Activated effector memory CD4-positive, alpha-beta T cell treated with anti-CD3 and anti-CD28 coated beads, Interleukin-2, amount 50 U/mL, for 16 hours (primary cell): ENCODE results near the gene DSCAML1.

Experiments
- DNase-seq: peaks from one replicate; pipeline ENCODE4 v3.0.0-alpha.2; 2020

Gene DSCAML1

DNA sequence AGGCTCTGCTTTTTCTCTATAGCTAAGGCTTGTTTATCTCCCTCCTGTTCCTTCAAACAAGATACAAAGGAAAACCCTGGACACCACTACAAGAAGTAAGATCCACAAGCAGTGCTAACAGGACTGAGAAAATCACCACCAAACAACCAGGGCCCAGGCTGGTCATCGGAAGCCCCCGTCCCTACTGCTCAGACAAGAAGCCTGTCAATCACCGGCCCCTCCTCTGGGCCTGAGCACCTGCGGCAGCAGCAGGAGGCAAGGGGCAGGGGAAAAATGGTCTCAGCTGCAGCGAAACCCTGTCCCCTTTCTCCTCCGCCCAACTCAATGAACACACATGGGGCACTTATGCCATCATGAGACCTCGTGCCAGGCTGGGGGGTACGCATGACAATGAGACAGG, 314.1 kb downstream of the DSCAML1 start:
- DNase-seq: no peak

DNA sequence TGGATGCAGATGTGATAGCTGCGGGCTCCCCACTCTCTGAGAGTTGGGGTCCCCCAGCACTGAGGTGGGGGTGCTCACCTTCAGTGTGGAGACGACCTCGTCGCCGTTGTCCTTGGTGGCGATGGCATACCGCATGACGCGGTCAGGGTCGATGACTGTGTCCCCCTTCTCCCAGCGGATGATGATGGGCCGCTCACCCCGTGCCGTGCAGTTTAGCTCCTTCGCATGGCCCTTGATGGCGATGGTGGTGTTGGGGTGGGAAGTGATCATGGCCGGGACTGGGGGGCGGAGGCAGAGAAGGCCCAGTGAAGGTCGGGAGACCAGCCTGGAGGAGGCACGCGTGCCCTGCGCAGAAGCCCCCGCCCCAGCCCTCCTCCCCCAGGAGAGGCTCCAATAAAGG, 315.1 kb downstream of the DSCAML1 start:
- DNase-seq: no peak

DNA sequence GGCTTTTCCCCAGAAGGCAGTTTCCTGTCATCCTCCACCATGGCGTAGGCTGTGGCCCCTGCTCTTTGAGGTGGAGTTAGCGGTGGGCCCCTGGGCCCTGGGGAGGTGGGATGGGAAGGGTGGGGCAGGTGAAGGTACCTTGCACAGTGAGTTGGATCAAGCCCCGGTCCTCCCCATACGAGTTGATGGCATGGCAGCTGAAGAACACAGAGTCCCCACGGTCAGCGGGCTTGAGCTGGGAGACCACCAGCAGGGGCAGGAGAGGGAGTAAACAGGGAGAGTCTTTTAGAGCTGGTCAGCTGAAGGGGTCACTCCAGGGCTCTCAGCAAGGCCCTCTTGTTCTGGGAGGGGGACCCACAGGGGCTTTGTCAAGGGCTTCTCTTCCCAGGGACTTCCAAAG, 316.0 kb downstream of the DSCAML1 start:
- no peak for DNase-seq

DNA sequence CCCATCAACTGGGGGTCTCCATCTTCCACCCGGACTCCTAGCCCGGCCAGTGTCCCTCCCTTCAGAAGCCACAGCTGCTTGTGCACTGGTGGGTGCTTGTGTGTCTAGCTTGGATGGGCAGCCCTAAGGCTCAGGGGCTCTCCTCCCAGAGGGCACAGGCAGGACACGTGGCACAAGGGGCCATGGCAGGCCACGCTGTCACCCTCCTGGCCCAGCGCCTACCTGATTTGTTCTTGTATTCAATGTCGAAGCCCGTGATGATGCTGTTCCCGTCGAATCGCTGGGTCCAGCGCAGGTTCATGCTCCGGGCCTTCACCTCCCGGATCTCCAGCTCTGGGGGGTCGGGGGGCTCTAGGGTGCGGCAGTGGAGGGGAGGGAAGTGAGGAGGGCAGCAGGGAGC, 316.8 kb downstream of the DSCAML1 start:
- no peak for DNase-seq

DNA sequence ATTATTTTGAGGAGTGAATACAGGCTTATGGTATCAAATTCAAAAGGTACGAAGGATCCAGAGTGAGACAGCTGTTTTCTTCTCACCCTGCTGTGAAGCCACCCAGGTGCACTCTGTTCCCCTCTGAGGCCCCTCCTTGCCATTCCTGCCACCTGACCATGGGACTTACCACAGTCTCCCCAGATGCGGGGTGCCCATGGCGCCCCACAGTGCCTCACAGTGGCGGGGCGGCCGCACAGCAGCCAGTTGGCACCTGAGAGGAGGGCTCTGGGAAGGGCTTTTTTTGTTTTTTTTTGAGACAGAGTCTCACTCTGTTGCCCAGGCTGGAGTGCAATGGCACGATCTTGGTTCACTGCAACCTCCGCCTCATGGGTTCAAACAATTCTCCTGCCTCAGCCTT, 317.6 kb downstream of the DSCAML1 start:
- DNase-seq: no peak

DNA sequence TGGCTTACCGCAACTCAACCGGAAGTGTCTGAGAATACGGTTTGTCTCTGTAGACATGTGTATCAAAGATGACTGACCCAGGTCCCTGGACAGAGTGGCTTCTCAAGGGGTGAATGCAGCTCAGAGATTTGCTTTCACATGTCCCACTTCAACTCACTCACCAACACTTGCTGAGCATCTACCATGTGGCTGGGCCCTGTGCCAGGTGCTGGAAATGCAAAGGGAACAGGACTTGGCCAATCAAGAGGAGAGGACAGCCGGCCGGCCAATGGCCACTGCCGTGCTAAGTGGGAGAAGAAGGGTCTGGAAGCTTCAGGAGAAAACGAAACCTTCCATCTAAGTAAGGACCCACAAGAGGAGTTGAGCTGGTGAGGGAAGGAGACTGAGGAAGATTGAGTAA, 318.1 kb downstream of the DSCAML1 start:
- DNase-seq: no peak

DNA sequence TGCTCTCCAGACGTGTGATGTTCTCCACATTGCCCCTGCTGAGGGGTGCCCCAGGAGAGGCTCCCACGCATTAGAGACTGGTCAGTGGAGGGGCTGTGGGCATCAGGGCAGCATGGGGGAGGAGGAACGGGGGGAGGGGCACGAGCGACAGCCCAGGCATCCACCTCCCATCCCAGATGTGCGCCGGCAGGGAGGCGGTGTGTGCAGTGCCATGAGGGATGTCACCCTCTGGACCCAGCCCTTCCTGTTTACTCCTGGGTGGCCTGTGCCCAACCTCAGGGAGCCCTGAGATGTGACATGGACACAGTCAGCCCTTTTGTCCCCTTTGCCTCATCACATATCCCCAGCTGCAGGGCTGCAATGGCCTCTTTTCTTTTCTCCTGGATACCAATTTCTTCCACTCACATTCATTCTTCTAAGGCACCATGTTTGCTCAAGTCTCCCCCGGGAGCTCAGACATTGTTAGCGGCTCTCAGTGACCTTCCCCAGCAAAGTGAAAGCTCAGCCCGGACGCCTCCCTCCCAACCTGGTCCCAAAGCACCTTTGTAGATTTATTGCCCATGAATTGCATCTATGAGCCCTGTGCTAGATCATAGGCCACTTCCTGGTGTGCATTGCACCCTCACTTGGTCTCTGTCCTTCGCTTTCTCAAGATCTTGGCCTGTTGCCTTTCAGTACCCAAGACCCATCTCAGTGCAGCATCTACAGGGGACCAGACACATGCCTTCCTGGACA, 318.7 kb downstream of the DSCAML1 start:
- DNase-seq: no peak

DNA sequence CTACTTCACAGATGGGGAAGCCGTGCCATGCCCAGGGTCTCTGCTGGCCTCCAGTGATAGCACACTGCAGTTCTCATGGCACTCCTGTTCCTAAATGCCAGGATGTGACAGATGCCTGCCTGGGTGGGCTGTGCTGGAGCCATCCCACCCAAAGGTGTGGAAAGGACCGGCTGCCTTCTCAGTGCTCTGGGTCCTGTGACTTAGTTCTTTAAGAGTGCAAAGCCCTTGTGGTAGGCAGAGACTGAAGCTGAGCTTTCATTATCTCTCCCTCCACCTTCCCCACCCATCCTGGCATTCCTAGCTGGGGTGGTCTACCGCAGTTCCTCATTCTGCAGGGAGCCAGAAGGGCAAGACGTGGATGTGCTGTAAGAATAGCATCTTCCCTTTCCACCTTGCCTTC, 319.3 kb downstream of the DSCAML1 start:
- DNase-seq: no peak

DNA sequence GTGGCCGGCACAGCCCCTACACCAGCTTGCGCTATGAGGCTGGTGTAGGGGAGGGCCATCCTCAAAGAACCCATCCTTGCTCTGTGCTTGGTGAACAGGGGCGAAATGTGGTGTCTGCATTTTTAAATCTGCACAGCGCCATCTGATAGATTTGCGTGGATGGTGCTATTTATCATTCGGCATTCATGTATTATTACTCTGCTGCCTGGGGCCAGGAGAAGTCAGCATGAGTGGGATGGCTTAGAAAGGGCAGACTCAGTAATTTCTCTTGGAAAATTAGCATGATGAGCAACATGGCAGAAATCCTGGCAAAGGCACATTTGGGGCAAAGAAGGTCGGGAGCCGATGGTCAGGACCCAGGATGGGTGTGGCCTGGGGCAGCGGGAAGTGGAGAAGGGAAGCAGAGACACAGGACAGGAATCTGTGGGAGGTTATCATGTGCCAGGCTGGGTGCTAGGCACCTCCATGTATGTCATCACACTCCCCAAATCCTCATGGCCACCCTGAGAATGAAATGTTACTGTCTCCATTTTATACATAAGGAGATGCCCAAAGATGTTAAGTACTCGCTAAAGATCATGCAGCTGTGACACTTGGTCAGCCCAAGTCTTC, 320.4 kb downstream of the DSCAML1 start:
- DNase-seq: no peak

DNA sequence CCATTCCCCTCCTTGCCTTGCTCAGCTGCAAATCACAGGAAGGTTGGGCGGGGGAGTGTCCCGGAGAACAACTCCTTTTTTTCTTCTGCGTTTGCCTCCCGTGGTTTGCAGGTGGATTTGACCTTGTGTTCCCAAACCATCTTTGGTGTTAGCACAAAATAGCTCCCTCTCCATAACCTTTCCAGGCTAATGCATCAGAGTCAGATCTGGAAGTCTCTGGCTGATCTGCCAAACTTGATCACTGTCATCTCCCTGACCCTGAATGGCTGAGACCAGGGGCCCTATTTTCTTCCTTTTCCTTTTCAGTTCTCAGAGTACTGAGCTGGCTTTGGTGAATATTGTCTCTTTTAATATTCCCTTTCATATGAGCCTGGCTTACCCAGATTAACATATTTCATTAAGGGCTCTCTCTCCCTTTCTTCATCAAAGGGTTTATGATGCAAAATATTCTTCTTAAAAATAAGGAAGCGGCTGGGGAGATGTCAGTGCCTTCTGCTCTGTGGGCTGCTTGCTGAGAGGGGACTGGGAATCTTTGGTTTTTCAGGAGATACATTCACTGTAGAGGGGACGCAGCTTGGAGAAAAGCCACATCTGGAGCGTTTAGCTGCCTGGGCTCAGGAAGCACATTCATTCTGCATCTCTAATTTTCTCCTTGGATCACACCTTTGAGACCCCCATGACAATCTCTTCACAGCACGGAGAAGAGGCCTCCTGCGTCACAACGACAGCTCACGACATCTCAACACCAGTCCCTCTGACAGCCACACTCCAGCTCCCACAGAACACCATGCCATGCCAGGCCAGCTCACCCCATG, 321.1 kb downstream of the DSCAML1 start:
- no peak for DNase-seq

DNA sequence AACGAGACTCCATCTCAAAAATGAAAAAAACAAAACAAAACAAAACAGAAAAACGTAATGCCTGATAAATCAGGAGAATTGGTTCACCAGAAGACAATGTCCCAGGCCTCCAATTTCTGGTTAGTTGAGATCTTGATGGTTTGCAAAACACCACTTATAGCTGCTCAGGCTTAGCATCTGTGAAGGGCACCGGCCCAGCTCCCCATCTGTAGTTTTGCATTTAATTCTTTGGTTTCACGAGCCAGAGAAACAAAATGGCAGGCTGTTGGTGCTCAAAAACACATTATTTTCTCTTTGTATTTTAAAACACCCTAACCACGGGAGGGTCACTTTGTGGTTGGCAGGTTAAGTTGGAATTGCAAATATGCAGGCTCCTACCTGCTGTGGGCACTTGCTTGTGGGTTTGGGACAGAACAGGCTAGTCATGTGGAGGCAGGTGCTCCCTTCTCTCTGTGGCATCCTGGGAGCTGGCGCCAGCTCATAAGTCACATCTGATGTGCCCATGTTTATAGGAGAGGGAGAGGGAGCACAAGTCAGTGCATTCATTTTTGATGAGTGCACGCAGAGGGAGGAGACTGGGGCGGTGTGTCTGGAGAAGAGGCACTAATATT, 323.4 kb downstream of the DSCAML1 start:
- no peak for DNase-seq

DNA sequence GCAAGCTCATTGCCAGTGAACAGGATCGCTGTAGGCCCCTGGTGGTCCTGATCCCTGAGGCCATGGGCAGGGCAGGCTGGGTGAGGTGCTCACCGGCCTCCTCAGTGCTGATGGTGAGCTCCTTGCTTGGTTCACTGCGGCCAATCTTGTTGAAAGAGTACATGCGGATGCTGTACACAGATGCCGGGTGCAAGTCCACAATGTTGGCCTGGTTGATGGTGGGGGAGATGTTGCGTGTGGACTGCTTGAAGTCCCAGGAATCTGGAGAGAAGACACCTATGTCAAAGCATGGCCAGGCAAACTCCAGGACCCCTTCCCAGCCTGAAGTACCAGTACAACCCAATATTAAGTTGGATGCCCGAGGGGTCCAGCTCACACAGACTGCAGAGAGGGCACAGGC, 325.2 kb downstream of the DSCAML1 start:
- DNase-seq: no peak

DNA sequence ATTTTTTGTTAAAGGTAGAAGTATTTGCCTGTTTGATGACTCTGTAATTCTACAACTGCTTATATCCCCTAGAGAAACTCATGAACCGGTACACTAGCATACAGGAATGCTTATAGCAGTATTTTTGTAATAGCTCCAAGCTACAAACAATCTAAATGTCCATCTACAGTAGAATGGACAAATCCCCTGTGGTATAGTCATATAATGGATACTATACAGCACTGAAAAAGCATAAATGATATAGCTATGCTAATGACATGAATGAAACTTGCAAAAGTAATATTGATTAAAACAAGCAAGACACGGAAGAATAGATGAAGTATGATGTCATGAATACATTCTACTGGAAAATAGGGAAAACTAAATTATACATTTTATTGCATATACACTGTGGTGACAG, 326.4 kb downstream of the DSCAML1 start:
- DNase-seq: no peak

DNA sequence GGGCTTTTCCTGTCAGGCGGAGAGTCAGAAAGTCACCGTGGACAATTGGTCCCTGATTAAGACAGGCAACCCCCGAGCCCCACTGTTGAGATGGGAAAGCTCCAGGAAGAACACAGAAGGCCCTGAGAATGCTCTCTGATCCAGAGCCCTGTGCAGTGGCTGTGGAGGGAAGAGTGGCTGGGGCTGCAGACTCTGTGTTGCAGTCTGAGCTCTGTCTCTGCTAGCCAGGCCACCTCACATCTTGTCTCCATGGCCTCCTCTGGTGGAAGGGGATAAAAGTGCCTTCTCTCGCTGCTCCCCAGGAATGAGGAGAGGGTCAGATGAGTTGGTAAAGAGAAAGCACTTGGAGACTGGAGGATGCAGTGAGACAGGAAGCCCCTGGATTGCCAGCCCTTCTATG, 328.1 kb downstream of the DSCAML1 start:
- DNase-seq: no peak

DNA sequence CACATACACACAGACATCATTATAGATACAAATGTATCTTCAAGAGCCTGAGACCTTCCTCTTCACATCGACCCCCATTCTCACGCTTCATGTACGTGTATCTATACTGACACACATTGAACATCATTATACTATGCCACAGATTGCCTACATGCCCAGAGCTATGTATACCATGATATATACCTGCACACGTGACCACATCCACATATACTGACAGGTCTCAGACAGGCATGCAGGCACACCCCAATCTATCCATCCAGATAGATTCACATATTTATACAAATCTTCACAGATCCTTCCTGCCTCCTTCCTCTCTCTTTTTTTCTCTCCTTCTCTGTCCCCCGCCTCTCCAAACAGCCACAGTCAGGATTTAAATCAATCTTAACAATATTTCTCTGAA, 329.2 kb downstream of the DSCAML1 start:
- no peak for DNase-seq

DNA sequence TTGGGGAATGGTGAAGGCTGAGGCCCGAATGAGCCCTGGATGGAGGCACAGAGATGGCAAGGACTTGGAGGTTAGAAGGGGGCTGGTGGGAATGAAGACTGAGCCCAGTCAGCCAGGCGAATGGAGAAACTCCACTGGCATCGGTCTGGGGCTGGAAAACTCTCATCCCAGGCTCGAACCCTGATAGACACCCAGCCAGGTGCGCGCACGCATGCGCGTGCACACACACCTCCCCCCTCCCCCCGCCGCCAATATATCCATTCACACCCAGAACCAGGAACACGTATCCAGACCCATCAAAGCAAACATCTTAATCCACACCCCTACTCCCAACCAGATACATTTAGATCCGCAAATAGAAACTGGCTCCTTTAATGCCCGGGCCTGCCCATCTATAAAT, 330.1 kb downstream of the DSCAML1 start:
- no peak for DNase-seq

DNA sequence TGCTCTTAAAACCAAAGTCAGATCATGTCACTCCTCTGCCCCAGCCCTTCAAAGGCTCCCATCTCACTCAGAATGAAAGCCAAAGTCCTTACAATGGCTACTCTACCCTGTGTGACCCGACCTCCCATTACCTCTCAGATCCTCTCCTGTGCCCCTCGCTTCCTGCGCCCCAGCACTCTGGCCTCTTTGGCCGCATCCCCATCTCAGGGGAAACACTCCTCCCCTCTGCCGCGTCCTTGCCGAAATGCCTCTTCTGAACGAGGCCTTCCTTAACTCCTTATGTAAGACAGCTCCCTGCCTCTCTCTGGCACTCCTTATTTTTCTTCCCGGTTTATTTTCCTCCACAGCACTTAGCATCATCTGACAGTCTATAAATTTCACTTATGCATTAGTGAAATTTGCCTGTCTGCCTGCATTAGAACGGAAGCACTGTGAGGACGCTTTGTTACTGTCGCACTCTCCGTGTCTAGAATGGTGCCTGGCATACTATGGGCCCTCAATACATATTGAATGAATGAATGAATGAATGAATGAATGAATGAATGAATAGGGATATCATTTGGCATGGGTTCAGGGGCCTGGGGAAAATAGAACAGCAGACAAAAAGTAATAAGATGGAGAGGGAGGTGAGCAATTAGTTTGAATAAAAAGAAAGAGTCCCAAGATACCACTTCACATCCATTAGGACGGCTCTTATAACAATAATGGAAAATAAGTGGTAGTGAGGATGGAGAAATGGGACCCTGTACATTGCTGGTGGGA, 331.6 kb downstream of the DSCAML1 start:
- no peak for DNase-seq

DNA sequence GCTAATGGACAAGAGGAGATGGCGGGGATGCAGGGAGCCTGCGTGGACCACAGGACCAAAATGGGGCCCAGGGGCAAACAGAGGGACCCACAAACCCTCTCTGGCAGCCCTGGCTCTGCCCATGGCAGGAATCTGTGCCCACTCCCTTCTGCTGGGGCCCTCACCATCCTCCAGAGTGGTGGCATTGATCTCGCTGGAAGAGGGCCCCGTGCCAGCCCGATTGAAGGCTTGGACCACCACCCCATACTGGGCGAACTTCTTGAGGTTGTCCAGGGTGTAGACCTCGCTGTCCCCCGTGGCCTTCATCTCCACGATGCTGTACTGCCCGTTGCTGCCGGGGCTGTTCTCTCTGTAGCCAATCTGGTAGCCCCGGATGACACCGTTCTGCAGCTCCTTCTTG, 332.2 kb downstream of the DSCAML1 start:
- DNase-seq: no peak

DNA sequence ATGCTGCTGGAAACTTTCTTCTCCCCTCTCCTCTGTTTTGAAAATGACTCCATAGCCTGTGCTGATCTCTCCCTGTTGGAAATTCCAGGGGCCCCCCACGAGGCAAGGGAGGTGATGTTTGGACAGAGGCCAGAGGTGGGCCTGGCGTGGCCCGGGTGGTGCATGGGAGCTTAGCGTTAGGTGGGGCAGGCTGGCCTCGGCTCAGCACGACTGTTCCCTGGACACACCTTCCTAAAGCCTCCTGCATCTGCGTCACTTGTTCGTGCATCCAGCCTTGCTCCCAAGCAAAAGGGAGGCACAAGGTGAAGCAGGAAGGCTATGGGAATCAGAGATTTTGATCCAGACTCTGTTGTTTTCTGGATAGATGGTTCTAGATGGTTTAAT, 334.2 kb downstream of the DSCAML1 start:
- DNase-seq: no peak

DNA sequence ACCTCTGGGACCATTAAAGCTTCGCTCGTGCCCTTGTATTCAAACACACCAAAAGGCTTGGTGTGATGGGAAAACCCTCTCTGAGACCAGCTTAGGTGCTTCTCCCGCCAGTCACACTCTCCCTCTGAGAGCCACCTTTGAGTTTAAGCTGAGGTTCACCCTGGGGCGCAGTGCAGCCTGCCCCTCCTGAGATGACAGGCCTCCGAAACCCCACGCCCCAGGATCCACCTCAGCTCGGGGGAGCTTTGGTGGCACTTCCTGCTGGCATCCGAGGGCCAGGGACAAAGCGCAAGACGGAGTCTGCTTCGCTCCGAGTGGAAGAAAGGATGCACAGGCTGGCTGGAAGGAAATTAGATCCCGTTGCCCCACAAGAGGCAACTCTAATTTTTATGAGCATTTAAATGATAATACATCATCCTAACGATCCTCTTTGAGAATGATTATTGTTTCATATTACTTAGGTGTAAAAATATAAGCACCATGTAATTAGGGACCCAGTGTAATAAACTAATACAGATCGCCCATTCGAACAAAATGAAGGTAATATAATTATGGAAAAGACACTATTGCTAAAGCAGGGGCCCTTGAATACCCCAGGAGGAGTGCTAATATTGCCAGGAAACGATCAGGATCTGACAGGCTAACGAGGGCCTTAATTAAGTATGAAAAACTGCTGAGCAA, 334.7 kb downstream of the DSCAML1 start:
- no peak for DNase-seq

DNA sequence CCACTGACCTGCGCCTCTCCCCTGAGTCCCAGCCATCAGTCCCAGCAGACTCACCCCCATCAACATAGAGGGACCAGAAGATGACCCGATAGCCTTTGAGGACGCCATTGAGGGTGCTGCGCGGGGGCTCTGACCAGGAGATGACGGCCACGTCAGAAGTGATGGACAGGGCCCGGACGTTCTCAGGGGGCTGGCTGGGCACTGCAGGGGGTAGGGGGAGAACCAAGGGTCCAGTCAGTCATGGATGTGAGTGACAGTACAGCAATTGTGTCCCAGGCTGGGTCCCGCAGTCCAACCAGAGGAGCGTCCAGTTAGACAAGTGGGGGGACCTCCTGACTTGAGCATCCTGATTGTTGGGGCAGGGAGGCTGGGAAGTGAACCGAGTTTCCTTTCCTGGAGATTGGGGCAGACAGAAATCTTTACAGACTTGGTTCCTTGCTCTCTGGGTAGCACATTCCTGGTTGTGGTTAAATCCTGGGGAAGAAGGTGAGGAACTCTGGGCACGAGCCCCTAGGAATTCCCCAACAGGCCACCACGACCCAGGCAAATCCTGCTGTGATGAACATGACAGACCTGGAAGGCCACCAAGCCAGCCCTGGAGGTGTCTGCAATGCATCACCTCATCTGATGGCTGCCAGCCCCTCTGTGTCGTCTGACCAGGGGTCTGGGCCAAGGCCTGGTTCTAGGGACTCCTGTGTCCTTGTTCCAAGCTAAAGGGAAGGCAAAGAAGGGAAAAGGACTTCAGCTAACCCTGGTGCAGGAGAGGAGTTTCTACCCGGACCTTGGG, 335.4 kb downstream of the DSCAML1 start:
- no peak for DNase-seq

DNA sequence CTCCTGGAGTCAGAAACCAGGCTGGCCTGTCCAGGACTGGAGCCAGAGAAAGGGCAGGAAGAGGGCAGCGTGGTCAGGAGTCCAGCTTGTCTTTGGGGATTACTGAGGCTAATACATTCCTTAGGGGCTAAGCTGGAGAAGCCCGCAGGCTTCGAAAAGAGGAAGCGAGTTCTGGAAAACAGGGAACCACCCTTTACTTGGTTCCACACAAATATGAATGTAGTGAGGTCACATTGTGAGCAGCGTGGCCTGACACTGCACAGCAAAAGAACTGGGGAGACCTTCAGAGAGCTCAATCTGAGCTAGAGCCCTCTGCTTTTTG, 337.1 kb downstream of the DSCAML1 start:
- DNase-seq: no peak
